Measurements from ENCODE around the gene C2CD2L. TPM values are rescaled to one million over a fixed set of nuclear protein-coding genes. Genes with fewer than 3 reads are reported as not detected.

The C2CD2L gene
- total and polyA plus RNA-seq, 10 of the 15 experiments (the other 5 are each of a cell fraction or from before 2014, with no cell fraction given): 0.21 to 9.6 (median 5.1) TPM

- in situ Hi-C loops (cut with MboI) (no loop called here), intact Hi-C loops (cut with micrococcal nuclease; ENCODE audit: unreplicated experiment) (loop anchor here (5.0 kb wide), 2 partner anchors 52 to 177 kb away; no protein-coding TSS in a partner anchor)
- 38% methylated on average over 3 of the region's 3 CpGs for WGBS (ENCODE audit: insufficient coverage, insufficient replicate concordance, low lambda C conversion rate, missing lambda C conversion rate)
- ChIA-PET SMC1A (ENCODE audit: uncharacterized antibody, unreplicated experiment) (interaction anchor here (0.6 to 1.5 kb wide), 4 partner anchors 23 to 282 kb away, joined by 3 to 9 read pairs (median 3); no protein-coding TSS in a partner anchor), CTCF (interaction anchor here (1.0 to 1.8 kb wide), 6 partner anchors 10 to 178 kb away, joined by 3 to 7 read pairs (median 4); no protein-coding TSS in a partner anchor), RAD21 (ENCODE audit: unreplicated experiment) (interaction anchor here (0.7 to 1.0 kb wide), 2 partner anchors 176 to 178 kb away, joined by 3 read pairs; no protein-coding TSS in a partner anchor), POLR2A (no interaction called here)
- no peak for DNase-seq (ENCODE audit: low read depth, low spot score)
- H3K36me3 ChIP-seq (ENCODE audit: control insufficient read depth in 2 of 2, insufficient read depth in 2 of 2, low read length in 1 of 2): no peaks in the 10 kb centered on the region
- peaks cover 7 to 15% of the 10 kb centered on the region in 2 experiments; a peak in 3 of 4 replicates for H3K27me3 ChIP-seq (replicated peaks in 1 of 2; ENCODE audit: control insufficient read depth in 2 of 2, insufficient read depth in 2 of 2, low read length in 1 of 2)
- H3K4me3 ChIP-seq: no peak overlapping the region
- H3K27ac ChIP-seq (ENCODE audit: control insufficient read depth, insufficient read depth): no peak overlapping the region
- no peaks in the 10 kb centered on the region for H4K20me1 ChIP-seq (ENCODE audit: control insufficient read depth, insufficient read depth)
- FAIRE-seq: no peak
- BruUV-seq (replicated peaks): no TSS peak
- no peak overlapping the region for H2AFZ ChIP-seq (ENCODE audit: control insufficient read depth, low read depth, low read length)
- no peaks in the 10 kb centered on the region for H3K9me3 ChIP-seq (replicated peaks; ENCODE audit: control insufficient read depth, insufficient read depth, low read length)
- ATAC-seq: no peak
- H3K79me2 ChIP-seq (ENCODE audit: control insufficient read depth, insufficient read depth, low read length): no peaks in the 10 kb centered on the region
- no peak overlapping the region for H3K4me2 ChIP-seq (ENCODE audit: control insufficient read depth, insufficient read depth)
- TF ChIP-seq CHD1 (IDR thresholded peaks at IDR 0.05; ENCODE audit: low read depth, low read length) (no peak), TCF7 (IDR thresholded peaks at IDR 0.05; ENCODE audit: borderline replicate concordance) (no peak), NFIC (IDR thresholded peaks at IDR 0.05; ENCODE audit: low read depth, low read length) (no peak), IKZF2 (IDR thresholded peaks at IDR 0.05) (no peak), ATF7 (IDR thresholded peaks at IDR 0.05; ENCODE audit: low read depth) (no peak), EED (IDR thresholded peaks at IDR 0.05; ENCODE audit: low read depth) (no peak), POLR2AphosphoS5 (IDR thresholded peaks at IDR 0.05; ENCODE audit: low read length) (no peak), BRCA1 (IDR thresholded peaks at IDR 0.05; ENCODE audit: low read depth, low read length) (no peak), GABPA (IDR thresholded peaks at IDR 0.05; ENCODE audit: low read depth) (no peak), NBN (IDR thresholded peaks at IDR 0.05) (no peak), NR2C1 (IDR thresholded peaks at IDR 0.05) (no peak), RELA (IDR thresholded peaks at IDR 0.05; ENCODE audit: borderline replicate concordance, partially characterized antibody) (no peak), NRF1 (conservative IDR thresholded peaks at IDR 0.05; ENCODE audit: low read depth, low read length) (no peak), SIX5 (IDR thresholded peaks at IDR 0.05; ENCODE audit: low read depth, low read length, severe bottlenecking) (no peak), SREBF1 (IDR thresholded peaks at IDR 0.05; ENCODE audit: low read length) (no peak)
- TF ChIP-seq, protein P1, sequence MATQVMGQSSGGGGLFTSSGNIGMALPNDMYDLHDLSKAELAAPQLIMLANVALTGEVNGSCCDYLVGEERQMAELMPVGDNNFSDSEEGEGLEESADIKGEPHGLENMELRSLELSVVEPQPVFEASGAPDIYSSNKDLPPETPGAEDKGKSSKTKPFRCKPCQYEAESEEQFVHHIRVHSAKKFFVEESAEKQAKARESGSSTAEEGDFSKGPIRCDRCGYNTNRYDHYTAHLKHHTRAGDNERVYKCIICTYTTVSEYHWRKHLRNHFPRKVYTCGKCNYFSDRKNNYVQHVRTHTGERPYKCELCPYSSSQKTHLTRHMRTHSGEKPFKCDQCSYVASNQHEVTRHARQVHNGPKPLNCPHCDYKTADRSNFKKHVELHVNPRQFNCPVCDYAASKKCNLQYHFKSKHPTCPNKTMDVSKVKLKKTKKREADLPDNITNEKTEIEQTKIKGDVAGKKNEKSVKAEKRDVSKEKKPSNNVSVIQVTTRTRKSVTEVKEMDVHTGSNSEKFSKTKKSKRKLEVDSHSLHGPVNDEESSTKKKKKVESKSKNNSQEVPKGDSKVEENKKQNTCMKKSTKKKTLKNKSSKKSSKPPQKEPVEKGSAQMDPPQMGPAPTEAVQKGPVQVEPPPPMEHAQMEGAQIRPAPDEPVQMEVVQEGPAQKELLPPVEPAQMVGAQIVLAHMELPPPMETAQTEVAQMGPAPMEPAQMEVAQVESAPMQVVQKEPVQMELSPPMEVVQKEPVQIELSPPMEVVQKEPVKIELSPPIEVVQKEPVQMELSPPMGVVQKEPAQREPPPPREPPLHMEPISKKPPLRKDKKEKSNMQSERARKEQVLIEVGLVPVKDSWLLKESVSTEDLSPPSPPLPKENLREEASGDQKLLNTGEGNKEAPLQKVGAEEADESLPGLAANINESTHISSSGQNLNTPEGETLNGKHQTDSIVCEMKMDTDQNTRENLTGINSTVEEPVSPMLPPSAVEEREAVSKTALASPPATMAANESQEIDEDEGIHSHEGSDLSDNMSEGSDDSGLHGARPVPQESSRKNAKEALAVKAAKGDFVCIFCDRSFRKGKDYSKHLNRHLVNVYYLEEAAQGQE (IDR thresholded peaks at IDR 0.05; ENCODE audit: low read depth, low read length): no peak
- TF ChIP-seq, protein P2, sequence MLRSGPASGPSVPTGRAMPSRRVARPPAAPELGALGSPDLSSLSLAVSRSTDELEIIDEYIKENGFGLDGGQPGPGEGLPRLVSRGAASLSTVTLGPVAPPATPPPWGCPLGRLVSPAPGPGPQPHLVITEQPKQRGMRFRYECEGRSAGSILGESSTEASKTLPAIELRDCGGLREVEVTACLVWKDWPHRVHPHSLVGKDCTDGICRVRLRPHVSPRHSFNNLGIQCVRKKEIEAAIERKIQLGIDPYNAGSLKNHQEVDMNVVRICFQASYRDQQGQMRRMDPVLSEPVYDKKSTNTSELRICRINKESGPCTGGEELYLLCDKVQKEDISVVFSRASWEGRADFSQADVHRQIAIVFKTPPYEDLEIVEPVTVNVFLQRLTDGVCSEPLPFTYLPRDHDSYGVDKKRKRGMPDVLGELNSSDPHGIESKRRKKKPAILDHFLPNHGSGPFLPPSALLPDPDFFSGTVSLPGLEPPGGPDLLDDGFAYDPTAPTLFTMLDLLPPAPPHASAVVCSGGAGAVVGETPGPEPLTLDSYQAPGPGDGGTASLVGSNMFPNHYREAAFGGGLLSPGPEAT (IDR thresholded peaks at IDR 0.05; ENCODE audit: low read depth): no peak
- TF ChIP-seq, protein P3, sequence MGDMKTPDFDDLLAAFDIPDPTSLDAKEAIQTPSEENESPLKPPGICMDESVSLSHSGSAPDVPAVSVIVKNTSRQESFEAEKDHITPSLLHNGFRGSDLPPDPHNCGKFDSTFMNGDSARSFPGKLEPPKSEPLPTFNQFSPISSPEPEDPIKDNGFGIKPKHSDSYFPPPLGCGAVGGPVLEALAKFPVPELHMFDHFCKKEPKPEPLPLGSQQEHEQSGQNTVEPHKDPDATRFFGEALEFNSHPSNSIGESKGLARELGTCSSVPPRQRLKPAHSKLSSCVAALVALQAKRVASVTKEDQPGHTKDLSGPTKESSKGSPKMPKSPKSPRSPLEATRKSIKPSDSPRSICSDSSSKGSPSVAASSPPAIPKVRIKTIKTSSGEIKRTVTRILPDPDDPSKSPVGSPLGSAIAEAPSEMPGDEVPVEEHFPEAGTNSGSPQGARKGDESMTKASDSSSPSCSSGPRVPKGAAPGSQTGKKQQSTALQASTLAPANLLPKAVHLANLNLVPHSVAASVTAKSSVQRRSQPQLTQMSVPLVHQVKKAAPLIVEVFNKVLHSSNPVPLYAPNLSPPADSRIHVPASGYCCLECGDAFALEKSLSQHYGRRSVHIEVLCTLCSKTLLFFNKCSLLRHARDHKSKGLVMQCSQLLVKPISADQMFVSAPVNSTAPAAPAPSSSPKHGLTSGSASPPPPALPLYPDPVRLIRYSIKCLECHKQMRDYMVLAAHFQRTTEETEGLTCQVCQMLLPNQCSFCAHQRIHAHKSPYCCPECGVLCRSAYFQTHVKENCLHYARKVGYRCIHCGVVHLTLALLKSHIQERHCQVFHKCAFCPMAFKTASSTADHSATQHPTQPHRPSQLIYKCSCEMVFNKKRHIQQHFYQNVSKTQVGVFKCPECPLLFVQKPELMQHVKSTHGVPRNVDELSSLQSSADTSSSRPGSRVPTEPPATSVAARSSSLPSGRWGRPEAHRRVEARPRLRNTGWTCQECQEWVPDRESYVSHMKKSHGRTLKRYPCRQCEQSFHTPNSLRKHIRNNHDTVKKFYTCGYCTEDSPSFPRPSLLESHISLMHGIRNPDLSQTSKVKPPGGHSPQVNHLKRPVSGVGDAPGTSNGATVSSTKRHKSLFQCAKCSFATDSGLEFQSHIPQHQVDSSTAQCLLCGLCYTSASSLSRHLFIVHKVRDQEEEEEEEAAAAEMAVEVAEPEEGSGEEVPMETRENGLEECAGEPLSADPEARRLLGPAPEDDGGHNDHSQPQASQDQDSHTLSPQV (IDR thresholded peaks at IDR 0.05): no peak
- H3K9ac ChIP-seq (ENCODE audit: control insufficient read depth, insufficient read depth, low read length): no peak overlapping the region
- H3K4me1 ChIP-seq (ENCODE audit: control insufficient read depth, insufficient read depth, low read length): no peaks in the 10 kb centered on the region
Observed at GRCh38 chr11:119145551-119145950, 38.4 kb downstream of the C2CD2L start.
